SK-N-SH treated with all-trans-retinoic acid at 6 μM for 48 hours (cell line): Measurements from ENCODE around the gene C10orf105.

Source experiments
- ATAC-seq: fragments of 200-7000 bp; cut with Tn5 transposase; 3 replicates; pipeline ENCODE4 v1.9.1; 2020; ENCODE audit warnings: mild to moderate bottlenecking, moderate library complexity
- ARNTL ChIP-seq: fragments of 450-650 bp; formaldehyde crosslinking; IDR thresholded peaks from 2 replicates; pipeline ENCODE4 v1.5.0; 2020; ENCODE audit warnings: low read depth, mild to moderate bottlenecking, moderate library complexity, borderline replicate concordance
- BACH2 ChIP-seq: fragments of 250-450 bp; sonication (Bioruptor Pico); IDR thresholded peaks from 2 replicates; pipeline ENCODE4 v1.9.0; 2021; ENCODE audit warnings: mild to moderate bottlenecking, borderline replicate concordance
- CSDC2 ChIP-seq: fragments of 250-450 bp; sonication (Bioruptor Pico); IDR thresholded peaks from 2 replicates; pipeline ENCODE4 v1.5.0; 2020; ENCODE audit warnings: mild to moderate bottlenecking, moderate library complexity
- CSRNP3 ChIP-seq: fragments of 250-450 bp; sonication (Bioruptor Pico); IDR thresholded peaks from 2 replicates; pipeline ENCODE4 v1.5.1; 2021; ENCODE audit warnings: mild to moderate bottlenecking, moderate library complexity
- GLIS3 ChIP-seq: fragments of 250-450 bp; sonication (Bioruptor Pico); IDR thresholded peaks from 2 replicates; pipeline ENCODE4 v1.5.0; 2020; ENCODE audit warnings: mild to moderate bottlenecking, moderate library complexity
- ISL1 ChIP-seq: fragments of 250-450 bp; sonication (Bioruptor Pico); IDR thresholded peaks from 2 replicates; pipeline ENCODE4 v2.1.2; 2022; ENCODE audit warnings: mild to moderate bottlenecking, moderate library complexity
- OSR1 ChIP-seq: fragments of 250-450 bp; sonication (Bioruptor Pico); IDR thresholded peaks from 2 replicates; pipeline ENCODE4 v1.8.0; 2022; ENCODE audit warnings: moderate library complexity, mild to moderate bottlenecking, inconsistent platforms
- PPARA ChIP-seq: fragments of 250-450 bp; sonication (Bioruptor Pico); IDR thresholded peaks from 2 replicates; pipeline ENCODE4 v1.5.0; 2020; ENCODE audit warnings: mild to moderate bottlenecking, borderline replicate concordance
- RARB ChIP-seq: fragments of 250-450 bp; sonication (Bioruptor Pico); IDR thresholded peaks from 2 replicates; pipeline ENCODE4 v1.8.0; 2021; ENCODE audit warnings: mild to moderate bottlenecking, moderate library complexity
- SNAI2 ChIP-seq: fragments of 250-450 bp; sonication (Bioruptor Pico); IDR thresholded peaks from 2 replicates; pipeline ENCODE4 v1.5.0; 2020; ENCODE audit warnings: mild to moderate bottlenecking, moderate library complexity
- TCF4 ChIP-seq: fragments of 250-450 bp; sonication (Bioruptor Pico); IDR thresholded peaks from 2 replicates; pipeline ENCODE4 v1.8.0; 2021; ENCODE audit warnings: mild to moderate bottlenecking, moderate library complexity, borderline replicate concordance
- TOX ChIP-seq: fragments of 250-450 bp; sonication (Bioruptor Pico); IDR thresholded peaks from 2 replicates; pipeline ENCODE4 v1.8.0; 2021; ENCODE audit warnings: mild to moderate bottlenecking, moderate library complexity, borderline replicate concordance
- TSHZ2 ChIP-seq: fragments of 250-450 bp; sonication (Bioruptor Pico); IDR thresholded peaks from 2 replicates; pipeline ENCODE4 v1.5.0; 2020; ENCODE audit warnings: mild to moderate bottlenecking, moderate library complexity
- ZC3H10 ChIP-seq: fragments of 250-450 bp; sonication (Bioruptor Pico); IDR thresholded peaks from 2 replicates; pipeline ENCODE4 v1.5.1; 2021; ENCODE audit warnings: mild to moderate bottlenecking, moderate library complexity
- ZFP3 ChIP-seq: fragments of 250-450 bp; sonication (Bioruptor Pico); IDR thresholded peaks from 2 replicates; pipeline ENCODE4 v1.5.0; 2020; ENCODE audit warnings: mild to moderate bottlenecking, moderate library complexity
- ZFP30 ChIP-seq: fragments of 450-650 bp; formaldehyde crosslinking; IDR thresholded peaks from 2 replicates; pipeline ENCODE4 v1.5.0; 2022; ENCODE audit warnings: mild to moderate bottlenecking, moderate library complexity
- ZNF565 ChIP-seq: fragments of 450-650 bp; formaldehyde crosslinking; conservative IDR thresholded peaks from 2 replicates; pipeline ENCODE4 v1.5.0; 2020; ENCODE audit warnings: low read depth, mild to moderate bottlenecking, moderate library complexity
- ZNF70 ChIP-seq: fragments of 450-650 bp; formaldehyde crosslinking; IDR thresholded peaks from 2 replicates; pipeline ENCODE4 v1.5.0; 2020; ENCODE audit warnings: mild to moderate bottlenecking, moderate library complexity
- TF ChIP-seq, protein P1 (sequence below): fragments of 250-450 bp; sonication (Bioruptor Pico); IDR thresholded peaks from 2 replicates; pipeline ENCODE4 v1.5.1; 2020; ENCODE audit warnings: low read depth, mild to moderate bottlenecking, moderate library complexity
- TF ChIP-seq, protein P2 (sequence below): fragments of 250-450 bp; sonication (Bioruptor Pico); IDR thresholded peaks from 2 replicates; pipeline ENCODE4 v1.8.0; 2020; ENCODE audit warnings: mild to moderate bottlenecking, moderate library complexity, borderline replicate concordance

The C10orf105 gene

GRCh38 chr10:71703577-71703976, 16.0 kb downstream of the C10orf105 start (continued):
- TF ChIP-seq TCF4: no peak

DNA sequence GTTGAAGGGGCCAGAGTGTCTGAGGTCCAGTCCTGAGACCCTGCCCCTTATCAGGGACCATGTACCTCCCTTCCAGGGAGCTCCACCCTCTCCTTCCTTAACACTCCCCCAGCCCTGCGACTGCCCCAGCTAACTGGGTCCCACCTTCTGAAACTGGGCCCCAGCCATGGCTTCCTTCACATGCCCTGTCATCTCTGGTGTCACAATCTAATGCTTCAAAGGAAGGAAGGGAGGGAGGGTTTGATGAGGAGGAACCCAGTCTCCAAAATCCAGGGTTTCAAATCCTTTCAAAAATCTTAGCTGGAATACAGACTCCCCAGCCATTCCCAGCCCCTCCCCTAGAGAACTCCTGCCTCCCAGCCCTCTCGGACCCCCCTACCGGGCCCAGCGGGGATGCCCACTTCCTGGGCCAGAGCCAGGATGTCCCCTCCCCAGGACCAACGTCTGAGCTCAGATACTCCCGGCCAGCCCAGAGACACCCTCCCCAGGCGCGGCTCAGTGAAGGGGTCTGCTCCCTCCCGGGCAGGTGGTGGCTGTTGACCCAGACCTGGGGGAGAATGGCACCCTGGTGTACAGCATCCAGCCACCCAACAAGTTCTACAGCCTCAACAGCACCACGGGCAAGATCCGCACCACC, 18.0 kb downstream of the C10orf105 start:
- ATAC-seq: no peak
- TF ChIP-seq OSR1: no peak
- no peak for TF ChIP-seq TOX (CRISPR knock-in tag)
- no peak for TF ChIP-seq RARB (CRISPR knock-in tag)
- no peak for TF ChIP-seq ZFP3 (CRISPR knock-in tag)
- TF ChIP-seq BACH2 (CRISPR knock-in tag): no peak
- TF ChIP-seq CSRNP3: no peak
- no peak for TF ChIP-seq CSDC2
- no peak for TF ChIP-seq SNAI2 (CRISPR knock-in tag)
- no peak for TF ChIP-seq ZC3H10 (CRISPR knock-in tag)
- no peak for TF ChIP-seq GLIS3 (CRISPR knock-in tag)
- TF ChIP-seq ARNTL (CRISPR knock-in tag): no peak
- TF ChIP-seq ZNF70: no peak
- TF ChIP-seq, protein P1, sequence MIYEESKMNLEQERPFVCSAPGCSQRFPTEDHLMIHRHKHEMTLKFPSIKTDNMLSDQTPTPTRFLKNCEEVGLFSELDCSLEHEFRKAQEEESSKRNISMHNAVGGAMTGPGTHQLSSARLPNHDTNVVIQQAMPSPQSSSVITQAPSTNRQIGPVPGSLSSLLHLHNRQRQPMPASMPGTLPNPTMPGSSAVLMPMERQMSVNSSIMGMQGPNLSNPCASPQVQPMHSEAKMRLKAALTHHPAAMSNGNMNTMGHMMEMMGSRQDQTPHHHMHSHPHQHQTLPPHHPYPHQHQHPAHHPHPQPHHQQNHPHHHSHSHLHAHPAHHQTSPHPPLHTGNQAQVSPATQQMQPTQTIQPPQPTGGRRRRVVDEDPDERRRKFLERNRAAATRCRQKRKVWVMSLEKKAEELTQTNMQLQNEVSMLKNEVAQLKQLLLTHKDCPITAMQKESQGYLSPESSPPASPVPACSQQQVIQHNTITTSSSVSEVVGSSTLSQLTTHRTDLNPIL (CRISPR knock-in tag): no peak
- TF ChIP-seq ZFP30 (CRISPR knock-in tag): no peak
- TF ChIP-seq ISL1 (CRISPR knock-in tag): no peak
- TF ChIP-seq ZNF565 (CRISPR knock-in tag): no peak

DNA sequence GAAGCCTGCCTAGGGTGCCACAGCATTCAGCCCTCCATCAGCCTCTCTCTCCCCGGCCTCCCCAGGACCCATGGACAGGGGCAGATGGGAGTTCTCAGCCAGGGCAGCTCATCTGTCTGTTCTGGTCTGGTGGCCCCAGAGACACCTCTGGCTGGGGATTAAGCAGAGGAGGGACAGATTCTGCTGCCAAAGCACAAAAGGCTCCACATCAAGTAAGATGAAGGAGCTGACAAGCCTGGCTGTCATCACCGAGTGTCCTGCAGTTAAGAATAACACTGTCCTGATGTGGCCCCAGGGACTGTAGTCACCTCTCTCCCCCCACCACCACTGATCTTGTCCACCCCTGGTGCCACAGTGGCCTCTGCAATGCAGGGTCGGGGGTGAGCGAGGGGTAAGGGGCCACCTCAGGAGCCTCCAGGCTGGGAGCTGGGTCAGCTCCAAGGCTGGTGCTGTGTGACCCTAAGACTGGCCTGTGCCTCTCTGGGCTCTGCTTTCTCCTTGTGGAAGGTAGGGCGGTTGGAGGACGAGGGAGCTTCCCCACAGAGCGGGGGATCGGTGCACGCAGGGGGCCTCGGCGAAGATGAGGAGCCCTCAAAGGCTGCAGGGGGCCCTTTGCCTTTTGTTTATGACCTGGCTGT, 18.7 kb downstream of the C10orf105 start:
- TF ChIP-seq TOX (CRISPR knock-in tag) (no peak), ISL1 (CRISPR knock-in tag) (no peak), ZC3H10 (CRISPR knock-in tag) (no peak), CSRNP3 (no peak)
- TF ChIP-seq, protein P1 (CRISPR knock-in tag): no peak
- no peak for ATAC-seq

- TF ChIP-seq RARB (CRISPR knock-in tag): no peak
- TF ChIP-seq, protein P2, sequence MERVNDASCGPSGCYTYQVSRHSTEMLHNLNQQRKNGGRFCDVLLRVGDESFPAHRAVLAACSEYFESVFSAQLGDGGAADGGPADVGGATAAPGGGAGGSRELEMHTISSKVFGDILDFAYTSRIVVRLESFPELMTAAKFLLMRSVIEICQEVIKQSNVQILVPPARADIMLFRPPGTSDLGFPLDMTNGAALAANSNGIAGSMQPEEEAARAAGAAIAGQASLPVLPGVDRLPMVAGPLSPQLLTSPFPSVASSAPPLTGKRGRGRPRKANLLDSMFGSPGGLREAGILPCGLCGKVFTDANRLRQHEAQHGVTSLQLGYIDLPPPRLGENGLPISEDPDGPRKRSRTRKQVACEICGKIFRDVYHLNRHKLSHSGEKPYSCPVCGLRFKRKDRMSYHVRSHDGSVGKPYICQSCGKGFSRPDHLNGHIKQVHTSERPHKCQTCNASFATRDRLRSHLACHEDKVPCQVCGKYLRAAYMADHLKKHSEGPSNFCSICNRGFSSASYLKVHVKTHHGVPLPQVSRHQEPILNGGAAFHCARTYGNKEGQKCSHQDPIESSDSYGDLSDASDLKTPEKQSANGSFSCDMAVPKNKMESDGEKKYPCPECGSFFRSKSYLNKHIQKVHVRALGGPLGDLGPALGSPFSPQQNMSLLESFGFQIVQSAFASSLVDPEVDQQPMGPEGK (CRISPR knock-in tag): no peak
- TF ChIP-seq ARNTL (CRISPR knock-in tag): no peak
- TF ChIP-seq PPARA (CRISPR knock-in tag): no peak
- TF ChIP-seq ZFP30 (CRISPR knock-in tag): no peak
- TF ChIP-seq, protein P1 (CRISPR knock-in tag): no peak
- TF ChIP-seq BACH2 (CRISPR knock-in tag): no peak
- no peak for TF ChIP-seq ZC3H10 (CRISPR knock-in tag)
- no peak for TF ChIP-seq TCF4
- no peak for TF ChIP-seq GLIS3 (CRISPR knock-in tag)
- no peak for TF ChIP-seq SNAI2 (CRISPR knock-in tag)
- TF ChIP-seq OSR1: no peak
- no peak for TF ChIP-seq TSHZ2 (CRISPR knock-in tag)
- TF ChIP-seq ZNF70: no peak
- ATAC-seq: no peak
Measured at GRCh38 chr10:71698737-71699136, 20.8 kb downstream of the C10orf105 start.
